K562 (cell line): Measurements from ENCODE around the gene PIP5KL1. TPM values are rescaled to one million over a fixed set of nuclear protein-coding genes. Genes with fewer than 3 reads are reported as not detected.
A peak's percentile ranks its signal among the peaks of the same experiment; 100 is the strongest.

Source experiments
- AFF4 ChIP-seq: sonication (generic); formaldehyde crosslinking; IDR thresholded peaks from 2 replicates; pipeline ENCODE4 v1.8.0; 2023; ENCODE audit warnings: mild to moderate bottlenecking, missing genetic modification reagents
- ASH1L ChIP-seq: fragments of 450-650 bp; IDR thresholded peaks from 2 replicates; pipeline ENCODE4 v1.6.1; 2018; ENCODE audit warnings: borderline replicate concordance, mild to moderate bottlenecking, low read depth; ENCODE audit not compliant: partially characterized antibody
- BHLHE40 ChIP-seq: IDR thresholded peaks from 2 replicates; pipeline ENCODE4 v1.6.1; 2011; ENCODE audit warnings: low read length, improper control_type of control experiment
- CBFA2T3 ChIP-seq: fragments of 450-650 bp; IDR thresholded peaks from 2 replicates; pipeline ENCODE4 v1.6.1; 2017
- CGGBP1 ChIP-seq: fragments of 250-450 bp; sonication (Bioruptor Pico); IDR thresholded peaks from 2 replicates; pipeline ENCODE4 v1.9.0; 2021; ENCODE audit warnings: mild to moderate bottlenecking
- CHD1 ChIP-seq: fragments of 200-600 bp; sonication (generic); IDR thresholded peaks from one replicate; pipeline ENCODE4 v1.6.1; 2012; ENCODE audit warnings: mild to moderate bottlenecking, moderate library complexity, low read length, inconsistent platforms
- COPS2 ChIP-seq: fragments of 450-650 bp; conservative IDR thresholded peaks from 2 replicates; pipeline ENCODE4 v1.6.1; 2016; ENCODE audit warnings: mild to moderate bottlenecking, moderate library complexity
- CTBP1 ChIP-seq: fragments of 450-650 bp; IDR thresholded peaks from 2 replicates; pipeline ENCODE4 v1.6.1; 2016; ENCODE audit warnings: borderline replicate concordance
- CTCF ChIP-seq, 3 experiments: IDR thresholded peaks in 2 of 3; conservative IDR thresholded peaks in 1 of 3; 2 replicates each; pipeline ENCODE4 v1.5.1; 2011 to 2012; ENCODE audit warnings: low read length in 3 of 3, mild to moderate bottlenecking in 3 of 3, control low read depth in 2 of 3, improper control_type of control experiment in 1 of 3, inconsistent platforms in 1 of 3, low read depth in 1 of 3, mixed read lengths in 1 of 3, moderate library complexity in 1 of 3; ENCODE audit not compliant: insufficient read depth in 2 of 3
- E2F3 ChIP-seq: fragments of 250-450 bp; sonication (Bioruptor Pico); IDR thresholded peaks from 2 replicates; pipeline ENCODE4 v1.4.0; 2020; ENCODE audit warnings: mild to moderate bottlenecking
- IRF9 ChIP-seq: fragments of 450-650 bp; IDR thresholded peaks from 2 replicates; pipeline ENCODE4 v1.6.1; 2016; ENCODE audit warnings: missing biosample characterization, missing genetic modification characterization
- PHB2 ChIP-seq: fragments of 450-650 bp; IDR thresholded peaks from 2 replicates; pipeline ENCODE4 v1.6.1; 2017; ENCODE audit warnings: low read depth
- PHF20 ChIP-seq: fragments of 450-650 bp; IDR thresholded peaks from 2 replicates; pipeline ENCODE4 v1.6.1; 2018; ENCODE audit not compliant: partially characterized antibody
- POLR2G ChIP-seq: fragments of 200-400 bp; formaldehyde crosslinking; IDR thresholded peaks from 2 replicates; pipeline ENCODE4 v1.6.1; 2017; ENCODE audit warnings: low read depth, mild to moderate bottlenecking, antibody characterized with exemption, low read length, moderate library complexity
- STAT5A ChIP-seq: IDR thresholded peaks from 2 replicates; pipeline ENCODE4 v1.6.1; 2012; ENCODE audit warnings: low read length, inconsistent platforms, borderline replicate concordance
- TFAM ChIP-seq: fragments of 250-450 bp; sonication (Bioruptor Pico); conservative IDR thresholded peaks from 2 replicates; pipeline ENCODE4 v1.5.0; 2021; ENCODE audit warnings: mild to moderate bottlenecking, moderate library complexity
- ZBTB12 ChIP-seq: fragments of 250-450 bp; sonication (Bioruptor Pico); IDR thresholded peaks from 2 replicates; pipeline ENCODE4 v1.4.0; 2020
- ZBTB7A ChIP-seq: IDR thresholded peaks from 2 replicates; pipeline ENCODE4 v1.6.1; 2011; ENCODE audit warnings: low read depth, mild to moderate bottlenecking, low read length, moderate library complexity, borderline replicate concordance; ENCODE audit not compliant: control insufficient read depth
- ZKSCAN3 ChIP-seq: fragments of 250-450 bp; sonication (Bioruptor Pico); IDR thresholded peaks from 2 replicates; pipeline ENCODE4 v1.4.0; 2020
- ZNF311 ChIP-seq: fragments of 250-450 bp; sonication (Bioruptor Pico); IDR thresholded peaks from 2 replicates; pipeline ENCODE4 v1.4.0; 2020; ENCODE audit warnings: mild to moderate bottlenecking, moderate library complexity
- polyA plus RNA-seq, 8 experiments: library from polyadenylated mRNA; depleted of rRNA in 4 of 8; stranded (reverse) in 5 of 8; unstranded in 3 of 8; fragments of >200 nt; fragmentation: Nextera tagmentation in 2 of 8; fragmentation: Illumina TruSeq in 1 of 8; extraction: Ambion mirVana in 2 of 8; extraction: Trizol in 1 of 8; gene quantifications; 2 replicates each; pipeline versions ENCODE4 v1.2.1 to v1.2.3, GENCODE V29; 2011 to 2014; ENCODE audit warnings: inconsistent platforms in 1 of 8, missing spikeins in 1 of 8
- total RNA-seq, 7 experiments: library from RNA; depleted of rRNA in 6 of 7; stranded (reverse); fragments of >200 nt in 6 of 7; fragmentation: Illumina TruSeq in 2 of 7; extraction: Trizol in 2 of 7; gene quantifications; 2 replicates each; pipeline versions ENCODE4 v1.2.1 to v1.2.3, GENCODE V29; 2011 to 2021; ENCODE audit warnings: low replicate concordance in 1 of 7

The PIP5KL1 gene
- total and polyA plus RNA-seq, 9 of the 15 experiments (the other 6 are each of a cell fraction or from before 2014, with no cell fraction given) = 0.18 to 4.8 (median 1.2) TPM

- TF ChIP-seq AFF4 (CRISPR knock-in tag) (no peak), CTCF (IDR thresholded peaks at IDR 0.05 in 2 of 3, conservative IDR thresholded peaks at IDR 0.05 in 1 of 3; ENCODE audit: insufficient read depth in 2 of 3, low read depth in 1 of 3, low read length in 3 of 3) (peak; percentile 59 to 69 (median 66)), COPS2 (no peak), ZBTB12 (CRISPR knock-in tag) (no peak), CTBP1 (peak; percentile 36; the same call in 1 of the 2 replicates), POLR2G (0 out of 2 replicates have a peak, but pooled peaks have one; percentile 20), CGGBP1 (CRISPR knock-in tag) (no peak), IRF9 (tag) (no peak), ZNF311 (CRISPR knock-in tag) (no peak), ZBTB7A (peak; percentile 74; the same call in 1 of the 2 replicates), CBFA2T3 (no peak), PHB2 (no peak), TFAM (no peak), ASH1L (no peak), ZKSCAN3 (CRISPR knock-in tag) (peak; percentile 60; the same call in 1 of the 2 replicates), CHD1 (no peak), BHLHE40 (peak; percentile 41; the same call in 1 of the 2 replicates), E2F3 (CRISPR knock-in tag) (no peak), PHF20 (no peak), STAT5A (no peak)
Measured at GRCh38 chr9:127918183-127919107, 12.1 kb downstream of the PIP5KL1 start (continued).
